CD1c-positive myeloid dendritic cell (primary cell): ENCODE measurements around the gene ALOXE3.
A peak's percentile ranks its signal among the peaks of the same experiment; 100 is the strongest.
"Not testable (repeated sequence)": the region's sequence is repeated elsewhere in the genome, so short reads cannot be mapped to it uniquely, and the experiment has no call there.

Source experiments
- DNase-seq: peaks from one replicate; pipeline ENCODE4 v3.0.0-alpha.2; 2016; ENCODE audit errors: extremely low spot score

ALOXE3 gene

GRCh38 chr17:8096541-8096940 is 21.8 kb downstream of the ALOXE3 start:
- no peak for DNase-seq

- no peak for DNase-seq
These were observed 23.0 kb downstream of the ALOXE3 start for GRCh38 chr17:8095361-8095760.

DNA sequence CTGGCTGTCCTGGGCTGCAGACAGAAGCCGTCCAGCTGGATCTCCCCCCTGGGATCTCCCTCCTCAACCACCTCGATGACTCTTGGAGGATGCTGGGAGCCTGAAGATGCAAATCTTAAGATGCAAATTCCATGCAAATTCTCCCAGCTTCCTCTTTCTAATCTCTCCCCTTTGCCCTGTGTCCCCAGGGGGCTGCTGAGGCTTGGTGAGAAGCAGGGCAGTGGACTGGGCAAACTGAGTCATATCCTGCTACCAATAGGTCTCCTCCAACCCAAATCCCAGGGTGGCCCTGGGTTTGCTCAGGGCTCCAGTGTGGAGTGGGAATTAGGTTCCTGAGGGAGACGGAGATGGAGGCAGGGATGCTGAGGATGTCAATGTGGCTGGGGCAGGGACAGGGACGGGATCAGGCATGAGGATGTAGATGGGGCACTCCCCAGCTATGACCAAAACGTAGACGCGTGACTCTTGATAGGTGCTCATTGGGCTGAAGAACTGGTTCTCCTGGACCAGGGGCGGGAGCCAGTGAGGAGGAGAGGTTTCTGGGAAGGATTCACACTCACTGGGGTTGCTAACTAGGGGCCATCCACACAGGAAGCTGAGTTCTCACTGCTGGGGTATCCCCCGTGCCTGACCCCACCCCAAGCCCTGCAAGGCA is 27.2 kb downstream of the ALOXE3 start:
- peak; percentile 34 for DNase-seq

- DNase-seq = no peak
These were observed 28.6 kb downstream of the ALOXE3 start for GRCh38 chr17:8089728-8090127.

DNA sequence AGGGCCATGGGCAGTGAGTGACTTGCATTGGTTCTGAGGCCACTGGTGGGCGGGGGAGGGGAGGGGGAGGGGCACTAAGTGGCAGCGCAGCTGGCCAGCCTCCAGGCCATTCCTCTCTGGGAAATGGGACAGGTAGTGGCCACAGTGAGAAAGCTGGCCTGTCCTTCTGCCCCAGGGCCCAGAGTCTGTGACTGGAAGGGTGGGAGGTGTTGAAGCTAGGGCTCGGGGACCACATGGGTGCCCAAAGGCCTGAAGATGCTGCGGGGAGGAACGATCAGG is 30.4 kb downstream of the ALOXE3 start:
- no peak for DNase-seq

DNA sequence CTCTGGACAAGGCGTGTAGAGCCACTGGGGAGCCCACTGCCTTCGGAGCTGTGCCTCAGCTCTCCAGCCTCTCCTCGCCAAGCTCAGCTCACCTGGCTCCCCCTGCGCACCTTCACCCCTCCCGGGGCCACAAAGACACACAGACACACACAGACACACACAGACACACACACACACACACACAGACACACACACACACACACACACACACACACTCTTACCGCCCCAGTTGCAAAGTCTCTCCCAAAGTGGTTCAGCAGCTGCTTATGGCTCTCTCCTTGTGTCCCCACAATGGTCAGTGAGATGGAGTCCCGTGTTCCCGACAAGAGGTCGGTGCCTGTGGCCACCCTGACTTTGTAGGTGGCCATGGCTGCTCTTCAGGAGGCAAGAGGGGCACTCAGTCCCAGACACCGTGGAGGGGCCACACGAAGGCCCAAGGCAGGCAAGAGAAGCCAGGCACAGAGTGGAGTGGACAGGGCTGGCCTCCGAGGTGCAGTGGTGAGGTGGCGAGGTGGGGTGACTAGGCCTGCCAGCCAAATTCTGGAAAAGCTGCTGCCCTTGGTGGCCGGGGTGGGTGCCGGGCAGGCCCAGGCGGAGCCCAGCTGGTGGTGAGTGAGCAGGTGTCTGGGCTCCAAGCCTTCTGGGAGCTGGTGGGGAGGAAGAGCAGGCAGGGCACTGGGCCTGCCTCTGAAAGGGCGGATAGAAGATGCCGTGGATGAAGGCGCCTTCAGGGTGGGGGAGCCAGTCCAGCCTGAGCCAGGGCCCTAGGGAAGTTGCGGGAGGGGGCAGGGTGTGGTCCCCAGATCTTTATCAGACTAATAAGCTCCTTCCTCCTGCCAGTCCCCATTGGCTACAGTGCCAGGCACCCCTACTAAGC is 31.0 kb downstream of the ALOXE3 start, which contains the start of gene ALOX12B:
Gene ALOX12B (minus strand): TSS at position 642 of the 877 bp plus-strand sequence. CDS start 274 bp downstream, at position 368.
- no peak for DNase-seq

GRCh38 chr17:8084250-8084649 is 34.1 kb downstream of the ALOXE3 start:
- no peak for DNase-seq

- no peak for DNase-seq
These were observed 36.0 kb downstream of the ALOXE3 start for GRCh38 chr17:8082292-8082691.

GRCh38 chr17:8081876-8082275 is 36.4 kb downstream of the ALOXE3 start:
- no peak for DNase-seq

GRCh38 chr17:8080799-8081219 is 37.5 kb downstream of the ALOXE3 start:
- DNase-seq = no peak

- DNase-seq = no peak
These were observed 38.0 kb downstream of the ALOXE3 start for GRCh38 chr17:8080208-8080798.

DNA sequence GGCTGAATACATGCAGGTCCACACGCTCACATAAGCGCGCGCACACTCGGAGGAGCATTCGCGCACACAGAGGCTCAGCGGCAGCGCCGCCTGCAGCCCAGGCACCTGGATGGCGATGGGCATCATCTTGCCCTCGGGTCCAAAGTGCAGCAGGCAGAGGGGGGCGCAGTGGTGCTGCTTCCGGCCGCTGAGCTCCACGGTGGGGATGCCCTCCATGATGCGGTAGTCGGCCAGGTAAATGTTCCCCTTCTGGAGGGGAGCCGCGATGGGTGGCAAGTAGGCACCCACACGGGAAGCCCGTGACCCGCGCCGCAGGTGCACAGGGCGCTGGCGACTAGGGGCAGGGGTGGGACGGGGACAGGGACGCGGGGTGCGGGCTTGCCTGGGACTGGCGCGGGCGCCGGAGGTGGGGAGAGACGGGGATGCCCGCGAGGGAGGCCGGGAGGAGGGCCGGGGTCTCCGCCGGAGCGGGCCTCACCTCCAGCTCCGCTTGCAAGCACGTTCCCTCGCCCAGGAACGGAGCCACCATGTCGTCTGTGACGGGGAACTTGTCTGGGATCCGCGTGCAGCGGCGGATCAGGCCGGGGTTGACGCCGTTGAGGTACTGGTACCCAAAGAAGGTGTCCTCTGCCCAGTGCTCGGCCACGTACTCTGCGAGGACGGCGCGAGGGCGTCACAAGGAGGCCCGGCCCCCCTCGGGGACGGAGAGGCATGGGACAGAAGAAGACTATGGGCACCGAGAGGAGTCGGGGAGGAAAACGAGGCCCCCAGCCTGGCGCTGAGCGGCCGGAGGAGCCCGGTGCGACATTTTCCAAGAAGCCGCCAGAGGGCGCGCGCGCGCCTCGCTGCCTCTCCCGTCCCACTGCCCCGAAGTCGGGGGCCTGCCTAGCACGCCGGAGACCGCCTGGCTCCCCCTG is 38.8 kb downstream of the ALOXE3 start:
- peak; percentile 81 for DNase-seq

DNA sequence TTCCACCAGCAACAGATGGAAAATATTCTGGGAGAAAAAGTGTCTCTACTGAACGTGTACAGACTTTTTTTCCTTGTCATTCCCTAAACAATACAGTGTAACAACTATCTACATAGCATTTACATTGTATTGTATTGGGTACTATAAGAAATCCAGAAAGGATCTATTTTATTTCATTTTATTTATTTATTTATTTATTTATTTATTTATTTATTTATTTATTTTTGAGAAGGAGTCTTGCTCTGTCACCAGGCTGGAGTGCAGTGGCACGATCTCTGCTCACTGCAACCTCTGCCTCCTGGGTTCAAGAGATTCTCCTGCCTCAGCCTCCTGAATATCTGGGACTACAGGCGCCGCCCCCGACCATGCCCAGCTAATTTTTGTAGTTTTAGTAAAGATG is 40.4 kb downstream of the ALOXE3 start:
- not testable (repeated sequence) for DNase-seq

GRCh38 chr17:8076502-8077266 is 41.6 kb downstream of the ALOXE3 start:
- DNase-seq = no peak

DNA sequence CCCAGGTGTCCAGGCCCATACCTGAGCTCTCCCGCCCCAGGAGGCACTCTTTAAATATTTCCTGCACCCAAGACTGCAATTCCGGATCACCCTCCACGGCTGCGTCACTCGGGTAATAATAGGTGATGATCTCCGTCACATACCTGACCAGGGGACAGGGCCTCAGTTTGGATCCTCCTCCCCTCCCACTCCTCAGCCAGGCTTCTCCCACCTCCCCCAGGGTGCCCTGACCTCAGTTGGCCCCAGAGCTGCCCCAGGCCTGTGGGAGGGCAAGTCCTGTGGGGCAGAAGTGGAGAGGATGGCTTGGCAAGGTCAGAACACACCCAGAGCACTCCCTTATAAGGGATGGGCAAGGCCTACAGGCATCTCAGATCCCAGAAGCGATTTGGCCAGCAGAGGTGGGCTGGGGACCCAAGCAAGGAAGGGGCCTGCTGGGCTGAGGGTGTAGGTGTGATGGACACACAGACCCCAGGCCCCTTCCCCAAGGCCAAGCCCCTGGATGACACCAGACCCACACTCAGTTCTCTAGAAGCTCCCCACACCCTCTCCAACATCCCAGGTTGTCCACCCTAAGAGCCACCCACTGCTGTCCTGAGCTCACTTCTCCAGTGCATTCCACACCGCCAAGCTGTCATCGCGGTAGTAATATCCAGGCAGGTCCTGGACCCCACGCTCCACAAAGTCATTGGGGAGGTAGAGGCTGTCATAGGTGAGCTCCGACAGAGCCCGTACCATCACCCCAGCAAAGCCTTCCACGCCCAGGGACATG is 42.6 kb downstream of the ALOXE3 start:
- no peak for DNase-seq

- DNase-seq = no peak
These were observed 43.2 kb downstream of the ALOXE3 start for GRCh38 chr17:8075081-8075480.

- no peak for DNase-seq
These were observed 43.8 kb downstream of the ALOXE3 start for GRCh38 chr17:8074554-8074953.

DNA sequence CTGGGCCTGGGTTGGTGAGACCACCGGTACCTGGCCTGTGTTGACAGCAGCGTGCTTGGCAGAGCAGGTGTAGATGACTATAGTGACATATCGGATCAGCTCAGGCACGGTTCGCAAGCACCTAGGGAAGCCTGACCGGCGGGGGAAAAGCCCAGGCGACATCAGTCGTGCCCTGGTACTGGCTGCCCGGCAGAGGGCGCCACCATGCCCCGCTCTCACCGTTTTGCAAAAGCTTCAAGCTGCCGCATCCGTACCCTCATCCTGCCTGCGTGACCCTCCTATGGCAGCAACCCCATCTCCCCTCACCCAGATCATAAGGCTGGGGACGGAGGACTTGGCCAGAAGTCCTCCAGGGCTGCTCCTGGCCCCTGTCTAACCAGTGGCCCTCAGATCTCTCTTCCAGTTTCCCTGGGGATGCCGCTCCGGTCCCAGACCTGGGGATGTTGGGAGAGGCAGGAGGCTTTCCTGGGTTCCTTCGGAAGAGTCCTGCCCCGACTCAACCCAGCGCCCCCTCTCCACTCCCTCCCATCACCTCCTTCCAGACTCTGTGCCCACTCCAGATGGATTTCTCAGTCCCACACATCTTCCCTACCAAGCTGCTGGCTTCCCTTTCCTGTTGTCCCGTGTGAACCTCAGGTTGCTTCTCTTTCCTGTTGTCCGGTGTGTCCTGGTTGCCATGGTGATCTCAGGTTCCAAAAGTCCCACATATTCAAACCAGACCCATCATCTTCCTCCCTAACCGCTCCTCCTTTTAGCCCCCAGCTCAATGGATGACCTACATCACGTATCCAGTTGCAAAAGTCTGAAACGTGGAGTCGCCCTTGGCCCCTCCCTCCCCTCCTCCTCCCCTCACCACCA is 44.5 kb downstream of the ALOXE3 start:
- DNase-seq = peak; percentile 82

DNA sequence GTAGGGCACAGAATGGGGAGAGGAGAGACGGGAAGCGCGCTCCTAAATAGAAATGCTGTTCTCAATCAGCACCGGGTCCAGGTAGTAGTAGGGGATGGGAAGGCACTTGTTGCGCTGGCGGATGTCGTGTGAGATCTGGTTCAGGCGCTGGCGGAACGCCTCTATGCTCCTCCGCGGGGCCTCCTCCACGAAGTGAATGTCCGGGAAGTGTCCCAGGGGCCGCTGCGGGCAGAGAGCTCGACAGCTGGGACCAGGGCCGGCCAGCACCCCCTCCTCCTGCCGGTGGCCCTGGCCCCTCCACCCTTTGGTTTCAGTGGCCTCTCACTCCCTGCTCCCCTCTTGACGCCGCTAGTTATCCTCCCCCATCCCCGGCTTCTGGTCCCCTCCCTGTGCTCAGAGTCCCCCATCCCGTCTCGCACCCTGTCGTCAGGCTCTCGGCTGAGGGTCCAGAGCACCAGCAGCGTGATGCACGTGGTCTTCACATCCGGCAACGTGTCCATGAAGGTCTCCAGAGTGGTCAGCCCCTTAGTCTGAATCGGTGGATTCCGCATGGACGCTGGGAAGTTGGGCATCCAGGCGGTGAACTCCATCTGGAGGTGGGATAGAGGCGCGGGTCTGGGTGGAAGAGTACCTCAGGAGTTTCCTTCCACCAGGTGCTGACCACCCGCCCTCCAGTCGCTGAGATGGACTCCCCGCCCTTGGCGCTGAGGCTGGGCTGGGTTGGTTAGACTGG is 45.4 kb downstream of the ALOXE3 start:
- DNase-seq = no peak
